NCI-H226 (cell line): ENCODE measurements around the gene RBMS3.
"Not testable (repeated sequence)": the region's sequence is repeated elsewhere in the genome, so short reads cannot be mapped to it uniquely, and the experiment has no call there.

Source experiments
- DNase-seq: peaks from one replicate; pipeline ENCODE4 v3.0.0-alpha.2; 2015

RBMS3 gene

GRCh38 chr3:29758434-29759322 lies 477.8 kb downstream of the RBMS3 start:
- peak; percentile 87 for DNase-seq

DNA sequence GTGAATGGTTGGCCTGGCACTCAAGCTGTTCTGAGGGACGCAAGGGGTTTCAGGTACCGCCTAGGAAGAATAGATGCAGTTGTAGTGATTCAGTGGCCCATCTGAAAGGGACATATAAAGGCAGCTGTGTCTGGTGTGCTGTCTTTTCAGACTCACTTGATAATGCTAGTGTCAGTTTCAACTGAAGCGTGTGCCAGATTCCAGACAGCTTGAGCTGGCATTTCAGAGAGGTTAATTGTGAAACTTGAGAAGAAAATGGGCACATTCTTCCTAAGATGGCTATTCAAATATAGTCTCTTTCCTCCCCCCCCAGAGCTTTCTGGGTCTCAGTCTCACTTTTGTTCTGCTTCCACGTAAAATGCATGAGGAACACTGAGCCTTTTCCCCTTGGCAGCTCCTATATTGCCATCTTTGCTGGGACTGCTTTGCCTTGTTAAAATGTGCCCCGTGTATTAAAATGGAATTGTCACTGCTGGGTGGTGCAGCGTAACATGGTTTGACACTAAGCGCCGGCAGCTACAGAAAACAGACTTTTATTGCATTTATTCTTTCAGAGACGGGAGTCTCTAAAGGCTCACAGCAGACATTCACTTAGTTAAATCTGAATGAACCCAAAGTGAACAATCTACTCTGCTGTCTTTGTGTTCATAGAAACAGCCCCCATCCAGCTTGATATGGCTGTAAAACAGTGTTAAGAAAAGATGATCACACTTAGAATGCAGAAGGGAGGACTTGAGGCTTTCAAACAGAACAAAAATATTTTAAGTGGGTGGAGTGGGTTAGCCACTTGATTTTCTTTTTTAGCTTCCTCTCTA lies 478.7 kb downstream of the RBMS3 start:
- peak; percentile 28 for DNase-seq

DNA sequence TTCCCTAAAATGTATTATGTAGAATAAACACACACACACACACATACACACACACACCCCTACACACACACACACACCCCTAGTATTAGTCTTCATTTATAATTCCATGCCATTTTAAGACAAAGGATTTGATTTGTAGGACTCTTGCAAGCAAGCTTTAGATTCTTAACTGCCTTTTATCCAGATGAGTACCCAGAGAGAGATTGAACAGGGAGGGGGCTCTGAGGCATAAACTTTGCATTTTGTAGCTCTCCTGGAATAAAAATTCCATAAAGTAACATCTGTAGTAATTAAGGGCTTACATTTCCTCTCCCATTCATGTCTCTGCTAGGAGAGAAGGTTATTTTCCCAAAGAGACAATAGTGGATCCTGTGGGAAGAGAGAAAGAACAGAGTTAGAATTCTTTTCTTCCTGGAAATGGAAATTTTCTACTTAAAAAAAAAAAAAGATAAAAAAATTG lies 479.4 kb downstream of the RBMS3 start:
- DNase-seq = no peak

- no peak for DNase-seq
Measured at GRCh38 chr3:29761517-29761916, 480.6 kb downstream of the RBMS3 start.

- no peak for DNase-seq
Measured at GRCh38 chr3:29763115-29763514, 482.2 kb downstream of the RBMS3 start.

DNA sequence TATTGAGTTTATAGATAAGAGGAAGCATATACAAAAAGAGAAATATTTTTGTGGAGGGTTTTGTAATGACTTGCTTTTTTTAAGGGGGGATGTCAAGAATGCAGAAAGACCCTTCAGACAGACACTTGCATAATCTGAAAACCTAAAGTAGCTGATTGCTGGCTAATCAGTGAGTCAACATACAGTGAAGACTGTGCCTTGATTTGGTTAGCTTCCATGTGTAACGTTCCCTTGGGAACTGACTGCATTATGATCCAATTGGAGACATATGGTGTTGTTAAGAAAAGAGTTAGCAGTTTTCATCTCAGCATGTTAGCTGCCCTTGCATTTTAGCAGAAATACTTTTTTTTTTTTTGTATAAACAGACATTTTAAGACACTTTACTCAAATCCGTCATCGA lies 483.2 kb downstream of the RBMS3 start:
- DNase-seq = peak; percentile 37

DNA sequence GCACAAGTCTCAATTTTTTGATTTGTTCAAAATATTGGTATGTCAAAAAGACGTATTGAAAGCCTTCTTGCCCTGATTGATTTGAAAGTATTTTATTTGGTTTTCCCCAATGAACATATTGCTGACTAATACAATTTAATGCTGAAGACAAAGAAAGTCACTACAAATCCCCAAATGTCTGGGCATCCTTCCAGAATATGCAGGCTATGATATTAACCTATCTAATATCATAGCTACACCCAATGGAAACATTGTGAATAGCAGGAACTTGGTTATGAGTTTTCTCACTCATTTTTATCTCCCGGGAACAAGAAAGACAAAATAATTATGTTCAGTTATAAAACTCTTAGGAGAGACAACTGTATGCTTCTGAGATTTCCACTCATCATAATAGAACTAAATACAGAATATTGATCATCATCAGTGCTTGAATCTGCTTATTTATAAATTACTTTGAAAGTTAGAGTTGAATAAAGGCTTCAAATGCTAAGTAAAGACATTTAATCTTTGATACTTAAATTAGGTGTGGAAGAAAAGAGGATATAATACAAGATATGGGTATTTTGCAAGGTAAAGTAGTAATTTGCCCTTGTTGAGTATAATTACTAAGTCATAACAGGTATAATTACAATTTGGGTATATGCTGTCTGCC lies 483.9 kb downstream of the RBMS3 start:
- peak; percentile 67 for DNase-seq

GRCh38 chr3:29771602-29772001 lies 490.7 kb downstream of the RBMS3 start:
- DNase-seq = no peak

DNA sequence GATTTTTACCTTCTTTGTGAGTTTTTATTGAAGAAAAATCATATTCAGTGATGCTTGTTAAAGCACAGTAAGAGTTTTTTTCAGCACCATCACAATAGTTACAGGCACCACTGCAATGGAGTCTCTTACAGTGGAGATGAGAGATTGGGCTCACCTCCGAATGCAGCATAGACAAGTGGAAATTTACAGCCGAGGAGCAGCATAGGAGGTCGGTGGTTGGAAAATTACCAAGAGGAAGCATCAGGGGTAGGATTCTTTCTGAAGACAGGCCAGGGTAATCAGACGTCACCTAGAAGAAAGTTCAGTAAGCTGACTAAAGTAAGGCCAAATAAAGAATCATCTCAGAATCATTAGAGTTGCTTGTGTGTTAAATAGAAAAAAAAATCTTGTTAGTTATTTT lies 491.6 kb downstream of the RBMS3 start:
- DNase-seq = no peak

DNA sequence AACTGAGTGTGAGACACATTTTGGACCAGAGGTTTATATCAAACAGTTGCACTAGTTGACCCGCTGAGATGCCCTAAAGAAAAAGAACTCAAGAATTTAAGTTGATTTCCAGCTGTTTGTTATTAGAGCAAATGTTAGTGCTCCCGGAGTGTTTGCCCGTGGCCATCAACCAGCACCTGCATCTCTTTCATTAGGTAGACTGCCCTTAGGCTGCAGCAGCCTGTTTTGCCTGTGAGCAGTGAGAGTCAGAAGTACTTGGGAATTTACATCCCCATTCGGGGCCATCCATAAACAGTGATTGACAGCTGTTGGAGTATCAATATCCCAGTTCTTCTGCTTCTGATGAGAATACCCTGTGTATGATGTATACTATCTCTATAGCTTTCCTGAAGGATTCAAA lies 492.6 kb downstream of the RBMS3 start:
- no peak for DNase-seq

GRCh38 chr3:29775340-29775739 lies 494.5 kb downstream of the RBMS3 start:
- DNase-seq = no peak

DNA sequence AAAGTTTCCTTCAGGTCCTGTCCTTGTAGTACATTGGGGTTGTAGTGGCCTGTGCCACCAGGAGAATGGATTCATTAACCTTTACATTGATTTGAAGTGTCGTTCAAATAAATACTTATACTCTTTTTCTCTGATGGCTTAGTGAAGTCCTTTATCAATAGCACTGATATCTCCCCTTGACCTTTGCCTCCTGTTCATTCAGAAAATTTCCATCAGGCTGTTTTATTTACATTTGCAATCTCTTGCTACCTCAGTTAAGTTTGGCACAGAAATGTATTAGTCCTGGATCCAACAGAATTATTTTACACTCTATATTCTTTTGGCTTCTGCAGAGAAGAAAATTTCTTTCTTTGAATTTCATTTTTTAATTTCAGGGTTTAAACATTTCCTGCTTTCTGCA lies 497.0 kb downstream of the RBMS3 start:
- DNase-seq = no peak

- DNase-seq = no peak
Measured at GRCh38 chr3:29789686-29790085, 508.8 kb downstream of the RBMS3 start.

GRCh38 chr3:29796808-29797207 lies 515.9 kb downstream of the RBMS3 start:
- DNase-seq = no peak

DNA sequence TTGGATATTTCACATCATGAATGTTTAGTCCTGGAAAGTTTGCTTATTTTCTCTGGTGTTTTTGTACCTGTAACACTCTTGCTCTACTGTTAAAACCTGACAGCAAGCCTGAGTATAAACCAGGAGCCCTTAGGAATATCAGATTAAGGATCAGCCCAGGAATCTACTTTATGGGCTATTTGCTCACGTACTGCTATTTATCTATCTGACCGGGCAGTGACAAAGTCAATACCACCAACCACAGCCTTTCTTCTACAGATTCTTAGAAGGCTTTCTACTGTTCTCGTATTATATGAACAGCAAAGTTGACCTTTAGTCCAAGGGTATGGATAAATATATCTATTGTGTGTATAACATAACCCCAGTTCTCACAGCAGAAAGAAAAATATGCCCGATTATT lies 521.2 kb downstream of the RBMS3 start:
- DNase-seq = no peak

DNA sequence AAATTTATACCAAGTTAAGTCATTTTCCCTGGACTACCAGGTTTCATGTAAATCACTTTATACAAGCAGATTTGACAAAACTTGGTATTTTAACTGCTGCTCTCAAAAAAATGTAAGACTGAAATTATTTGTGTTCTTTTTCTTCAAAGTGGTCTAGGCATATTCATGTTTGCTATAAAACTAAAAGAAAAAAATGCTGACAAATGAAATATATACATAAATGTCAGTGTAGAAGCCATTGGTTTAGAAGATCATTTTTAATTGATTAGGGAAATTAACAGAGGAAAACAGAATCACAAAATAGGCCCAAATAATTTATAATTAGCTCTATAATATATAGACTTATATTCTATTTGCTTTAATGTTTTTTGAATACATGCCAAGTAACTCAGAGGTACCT lies 523.2 kb downstream of the RBMS3 start:
- DNase-seq = no peak

DNA sequence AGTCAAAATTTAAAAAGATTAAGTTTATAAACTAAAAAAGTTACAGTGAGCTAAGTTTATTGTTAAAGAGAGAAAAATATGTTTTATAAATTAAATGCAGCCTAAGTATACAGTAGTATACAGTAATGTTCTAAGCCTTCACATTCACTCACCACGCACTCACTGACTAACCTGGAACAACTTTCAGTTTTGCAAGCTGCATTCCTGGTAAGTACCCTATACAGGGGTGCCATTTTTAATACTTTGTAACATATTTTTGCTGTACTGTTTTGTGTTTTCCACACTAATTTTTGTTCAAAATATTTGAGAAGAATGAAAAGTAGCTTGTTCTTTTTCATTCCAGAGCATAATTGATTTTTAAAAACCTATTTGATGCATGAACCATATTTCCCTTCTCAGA lies 524.9 kb downstream of the RBMS3 start:
- DNase-seq = peak; percentile 30

GRCh38 chr3:29808324-29808723 lies 527.5 kb downstream of the RBMS3 start:
- DNase-seq = not testable (repeated sequence)

- DNase-seq = peak; percentile 81
Measured at GRCh38 chr3:29822071-29822470, 541.2 kb downstream of the RBMS3 start.

- no peak for DNase-seq
Measured at GRCh38 chr3:29823233-29823632, 542.4 kb downstream of the RBMS3 start.

GRCh38 chr3:29826712-29827111 lies 545.8 kb downstream of the RBMS3 start:
- DNase-seq = no peak

GRCh38 chr3:29827756-29828155 lies 546.9 kb downstream of the RBMS3 start:
- DNase-seq = peak; percentile 9

- no peak for DNase-seq
Measured at GRCh38 chr3:29829340-29829739, 548.5 kb downstream of the RBMS3 start.
